GM12891 (cell line): ENCODE measurements around the gene PIPOX.

Source experiments
- POLR2A ChIP-seq: IDR thresholded peaks from 2 replicates; pipeline ENCODE4 v1.6.1; 2011; ENCODE audit warnings: low read depth, low read length, control low read depth
- POLR2AphosphoS5 ChIP-seq: IDR thresholded peaks from 2 replicates; pipeline ENCODE4 v1.6.1; 2011; ENCODE audit warnings: low read depth, low read length, control low read depth
- SPI1 ChIP-seq: IDR thresholded peaks from 2 replicates; pipeline ENCODE4 v1.6.1; 2011; ENCODE audit warnings: low read depth, low read length, control low read depth

DNA sequence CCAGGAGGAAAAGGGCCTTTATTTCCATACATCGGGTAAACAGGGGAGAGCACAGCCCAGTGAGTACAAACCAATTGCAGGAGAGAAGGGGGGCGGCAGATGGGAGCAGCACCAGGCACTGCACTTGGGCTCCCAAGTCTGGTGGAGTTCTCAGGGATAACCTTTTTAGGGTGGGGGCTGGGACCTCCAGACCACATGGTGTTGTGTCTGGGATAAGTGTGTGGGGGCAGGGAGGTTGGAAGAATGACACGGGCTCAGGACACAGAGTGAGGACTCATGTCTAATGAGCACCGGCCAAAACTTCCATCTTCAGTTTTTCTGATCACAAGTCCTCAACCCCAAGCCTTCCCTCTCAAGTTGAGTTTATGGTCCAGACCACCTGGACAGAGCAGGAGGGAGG lies 30.6 kb downstream of the PIPOX start:
- TF ChIP-seq POLR2A, result no peak
- no peak for TF ChIP-seq POLR2AphosphoS5
- no peak for TF ChIP-seq SPI1
